Nephron progenitor cell (in vitro differentiated cells): Measurements from ENCODE around the gene SYNM.

Experiments used
- DNase-seq: peaks from one replicate; pipeline ENCODE4 v3.0.0; 2021
- H3K27ac Mint-ChIP-seq: 2 replicates; pipeline ENCODE4 v1.8.0; 2021; ENCODE audit warnings: mild to moderate bottlenecking, moderate library complexity, mixed read lengths
- H3K27me3 Mint-ChIP-seq: 2 replicates; pipeline ENCODE4 v1.8.0; 2021; ENCODE audit warnings: mild to moderate bottlenecking, low read depth, mixed read lengths; ENCODE audit not compliant: poor library complexity
- H3K36me3 Mint-ChIP-seq: 2 replicates; pipeline ENCODE4 v1.8.0; 2021; ENCODE audit warnings: low read depth, mixed read lengths
- H3K4me1 Mint-ChIP-seq: 2 replicates; pipeline ENCODE4 v1.8.0; 2021; ENCODE audit warnings: mixed read lengths
- H3K4me3 Mint-ChIP-seq: 2 replicates; pipeline ENCODE4 v1.8.0; 2021; ENCODE audit warnings: mild to moderate bottlenecking, moderate library complexity, mixed read lengths
- H3K9me3 Mint-ChIP-seq: 2 replicates; pipeline ENCODE4 v1.8.0; 2021; ENCODE audit warnings: mild to moderate bottlenecking, moderate library complexity, mixed read lengths
- CTCF ChIP-seq: fragments of 200-600 bp; sonication (generic); IDR thresholded peaks from 2 replicates; pipeline ENCODE4 v1.5.0; 2021; ENCODE audit warnings: antibody characterized with exemption

SYNM gene, protein sequence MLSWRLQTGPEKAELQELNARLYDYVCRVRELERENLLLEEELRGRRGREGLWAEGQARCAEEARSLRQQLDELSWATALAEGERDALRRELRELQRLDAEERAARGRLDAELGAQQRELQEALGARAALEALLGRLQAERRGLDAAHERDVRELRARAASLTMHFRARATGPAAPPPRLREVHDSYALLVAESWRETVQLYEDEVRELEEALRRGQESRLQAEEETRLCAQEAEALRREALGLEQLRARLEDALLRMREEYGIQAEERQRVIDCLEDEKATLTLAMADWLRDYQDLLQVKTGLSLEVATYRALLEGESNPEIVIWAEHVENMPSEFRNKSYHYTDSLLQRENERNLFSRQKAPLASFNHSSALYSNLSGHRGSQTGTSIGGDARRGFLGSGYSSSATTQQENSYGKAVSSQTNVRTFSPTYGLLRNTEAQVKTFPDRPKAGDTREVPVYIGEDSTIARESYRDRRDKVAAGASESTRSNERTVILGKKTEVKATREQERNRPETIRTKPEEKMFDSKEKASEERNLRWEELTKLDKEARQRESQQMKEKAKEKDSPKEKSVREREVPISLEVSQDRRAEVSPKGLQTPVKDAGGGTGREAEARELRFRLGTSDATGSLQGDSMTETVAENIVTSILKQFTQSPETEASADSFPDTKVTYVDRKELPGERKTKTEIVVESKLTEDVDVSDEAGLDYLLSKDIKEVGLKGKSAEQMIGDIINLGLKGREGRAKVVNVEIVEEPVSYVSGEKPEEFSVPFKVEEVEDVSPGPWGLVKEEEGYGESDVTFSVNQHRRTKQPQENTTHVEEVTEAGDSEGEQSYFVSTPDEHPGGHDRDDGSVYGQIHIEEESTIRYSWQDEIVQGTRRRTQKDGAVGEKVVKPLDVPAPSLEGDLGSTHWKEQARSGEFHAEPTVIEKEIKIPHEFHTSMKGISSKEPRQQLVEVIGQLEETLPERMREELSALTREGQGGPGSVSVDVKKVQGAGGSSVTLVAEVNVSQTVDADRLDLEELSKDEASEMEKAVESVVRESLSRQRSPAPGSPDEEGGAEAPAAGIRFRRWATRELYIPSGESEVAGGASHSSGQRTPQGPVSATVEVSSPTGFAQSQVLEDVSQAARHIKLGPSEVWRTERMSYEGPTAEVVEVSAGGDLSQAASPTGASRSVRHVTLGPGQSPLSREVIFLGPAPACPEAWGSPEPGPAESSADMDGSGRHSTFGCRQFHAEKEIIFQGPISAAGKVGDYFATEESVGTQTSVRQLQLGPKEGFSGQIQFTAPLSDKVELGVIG (N-terminal part only)

GRCh38 chr15:99104788-99105513, at the start of gene SYNM:
TSS of gene SYNM (plus strand) at chr15:99105080. CDS start at chr15:99105200, 120 bp downstream.
- Mint-ChIP-seq H3K27ac (no peak within 1 kb of the TSS), H3K4me3 (peak within 1 kb of the TSS; percentile 71), H3K27me3 (peaks cover 61% of the 10 kb centered on the region), H3K36me3 (no peaks in the 10 kb centered on the region), H3K9me3 (no peaks in the 10 kb centered on the region), H3K4me1 (peaks cover 37% of the 10 kb centered on the region)
- DNase-seq: peak; percentile 81
- peak; percentile 61 for TF ChIP-seq CTCF

DNA sequence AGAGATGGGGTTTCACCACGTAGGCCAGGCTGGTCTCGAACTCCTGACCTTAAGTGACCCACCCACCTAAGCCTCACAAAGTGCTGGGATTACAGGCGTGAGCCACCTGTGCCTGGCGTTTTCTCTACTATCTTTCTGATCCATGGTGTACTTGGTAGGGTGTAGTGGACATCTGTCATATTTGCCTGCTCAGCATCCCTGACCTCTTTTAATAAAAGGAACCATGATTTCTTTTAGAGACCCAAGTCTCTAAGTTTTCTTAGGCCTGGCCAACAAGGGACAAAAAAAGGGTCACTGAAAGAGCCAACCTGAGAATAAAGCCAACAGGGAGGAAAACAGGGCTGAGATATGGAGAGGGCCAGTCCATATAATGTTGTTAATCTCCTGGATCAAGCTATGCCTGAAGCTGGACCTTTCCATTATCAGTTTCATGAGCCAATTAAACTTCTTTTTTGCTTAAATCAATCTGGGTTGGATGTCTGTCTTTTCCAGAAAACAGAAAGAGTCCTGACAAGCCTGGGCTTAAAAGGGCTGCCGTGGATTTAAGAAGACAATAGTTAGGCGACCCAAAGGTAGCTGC, 49.2 kb upstream of the SYNM start:
- H3K36me3 Mint-ChIP-seq: no peaks in the 10 kb centered on the region
- H3K27ac Mint-ChIP-seq: no peak overlapping the region

DNA sequence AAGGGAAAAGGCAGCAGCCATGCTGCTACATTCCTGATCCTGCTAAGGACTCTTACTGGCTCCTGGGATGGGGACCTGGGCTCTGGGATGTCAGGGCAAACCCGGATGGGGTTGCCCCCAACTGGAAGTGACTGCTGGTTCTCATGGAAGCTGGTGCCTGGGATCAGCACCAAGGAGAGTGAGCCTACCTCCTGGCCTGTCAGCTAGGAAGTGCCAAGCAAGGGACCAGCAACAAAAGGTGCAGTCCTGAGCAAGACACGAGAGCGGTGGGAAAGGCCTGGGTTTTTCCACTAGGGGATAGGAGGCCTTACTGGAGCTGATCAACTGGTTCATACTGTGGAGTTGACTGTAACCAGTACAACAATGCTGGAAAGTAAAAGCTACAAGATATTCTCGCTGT, 47.9 kb upstream of the SYNM start:
- Mint-ChIP-seq H3K4me1 (peaks cover 26% of the 10 kb centered on the region), H3K9me3 (no peaks in the 10 kb centered on the region), H3K27ac (no peak overlapping the region), H3K36me3 (no peaks in the 10 kb centered on the region), H3K27me3 (peaks cover 13% of the 10 kb centered on the region), H3K4me3 (no peak overlapping the region)
- DNase-seq: no peak
- TF ChIP-seq CTCF: no peak

More for the DNA sequence above, 49.2 kb upstream of the SYNM start:
- Mint-ChIP-seq H3K4me1 (peaks cover 22% of the 10 kb centered on the region), H3K9me3 (no peaks in the 10 kb centered on the region), H3K27me3 (peaks cover 7% of the 10 kb centered on the region), H3K4me3 (no peak overlapping the region)
- TF ChIP-seq CTCF: no peak
- DNase-seq: no peak

GRCh38 chr15:99057697-99058420, 47.0 kb upstream of the SYNM start:
- H3K36me3 Mint-ChIP-seq: no peaks in the 10 kb centered on the region
- no peak for TF ChIP-seq CTCF
- DNase-seq: no peak
- H3K27me3 Mint-ChIP-seq: peaks cover 20% of the 10 kb centered on the region
- H3K4me3 Mint-ChIP-seq: peak overlapping the region; percentile 84
- H3K9me3 Mint-ChIP-seq: no peaks in the 10 kb centered on the region
- no peak overlapping the region for H3K27ac Mint-ChIP-seq
- peaks cover 23% of the 10 kb centered on the region for H3K4me1 Mint-ChIP-seq
